GM12801 (cell line): ENCODE measurements around the gene HECW1.

ENCODE experiments used
- CTCF ChIP-seq: IDR thresholded peaks from one replicate; pipeline ENCODE4 v1.5.1; 2011; ENCODE audit warnings: control low read depth; ENCODE audit not compliant: insufficient read length; ENCODE audit errors: extremely low read depth

The HECW1 gene

GRCh38 chr7:43211693-43212092, 99.2 kb downstream of the HECW1 start:
- no peak for TF ChIP-seq CTCF

GRCh38 chr7:43212921-43213320, 100.5 kb downstream of the HECW1 start:
- no peak for TF ChIP-seq CTCF

GRCh38 chr7:43215061-43215460, 102.6 kb downstream of the HECW1 start:
- TF ChIP-seq CTCF: no peak

- TF ChIP-seq CTCF: no peak
These were observed 104.6 kb downstream of the HECW1 start for GRCh38 chr7:43217055-43217454.

GRCh38 chr7:43220250-43220649, 107.8 kb downstream of the HECW1 start:
- no peak for TF ChIP-seq CTCF

GRCh38 chr7:43220742-43221141, 108.3 kb downstream of the HECW1 start:
- no peak for TF ChIP-seq CTCF

- TF ChIP-seq CTCF: no peak
These were observed 117.4 kb downstream of the HECW1 start for GRCh38 chr7:43229801-43230200.

GRCh38 chr7:43232366-43232765, 119.9 kb downstream of the HECW1 start:
- no peak for TF ChIP-seq CTCF
